Activated naive CD8-positive, alpha-beta T cell treated with anti-CD3 and anti-CD28 coated beads, Interleukin-2, amount 50 U/mL, for 16 hours (primary cell): Measurements from ENCODE around the gene UNC13A.

Experiments used
- DNase-seq: peaks from one replicate; pipeline ENCODE4 v3.0.0-alpha.2; 2020; ENCODE audit warnings: low read depth, low spot score

The UNC13A gene

DNA sequence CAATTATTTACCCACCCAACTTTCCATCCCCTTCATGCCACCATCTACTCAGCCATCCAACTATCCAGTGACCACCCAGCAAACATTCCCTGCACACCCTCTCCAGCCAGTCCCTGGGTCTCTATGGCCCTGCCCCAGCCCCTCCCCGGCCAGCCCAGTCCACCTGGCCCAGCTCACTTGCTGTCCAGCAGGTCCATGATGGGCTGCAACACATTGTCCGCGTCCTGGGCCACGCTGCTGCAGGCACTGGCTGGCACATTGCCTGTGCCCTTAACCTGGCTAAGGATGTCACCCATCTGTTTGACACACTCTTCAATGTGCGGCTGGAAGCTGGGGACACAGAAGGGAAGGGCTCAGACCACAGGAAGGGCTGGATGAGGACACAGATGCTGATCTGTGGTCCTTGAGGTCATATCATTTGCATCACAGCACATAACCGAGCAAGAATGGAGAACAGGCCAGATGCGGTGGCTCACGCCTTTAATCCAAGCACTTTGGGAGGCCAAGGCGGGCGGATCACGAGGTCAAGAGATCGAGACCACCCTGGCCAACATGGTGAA is 61.6 kb downstream of the UNC13A start:
- no peak for DNase-seq

DNA sequence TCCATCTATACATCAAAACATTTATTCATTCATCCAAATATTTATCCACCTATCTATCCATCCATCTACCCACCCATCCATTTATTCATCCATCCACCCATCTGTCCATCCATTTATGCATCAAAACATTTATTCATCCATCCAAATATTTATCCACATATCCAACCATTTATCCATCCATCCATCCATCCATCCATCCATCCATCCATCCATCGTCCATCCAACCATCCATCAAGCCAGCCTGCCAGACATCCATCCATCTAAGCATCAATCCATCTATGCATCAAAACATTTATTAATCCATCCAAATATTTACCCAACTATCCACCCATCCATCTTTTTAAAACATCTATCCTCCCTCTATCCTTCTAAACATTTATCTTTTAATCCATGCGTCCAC is 62.2 kb downstream of the UNC13A start:
- DNase-seq: no peak

DNA sequence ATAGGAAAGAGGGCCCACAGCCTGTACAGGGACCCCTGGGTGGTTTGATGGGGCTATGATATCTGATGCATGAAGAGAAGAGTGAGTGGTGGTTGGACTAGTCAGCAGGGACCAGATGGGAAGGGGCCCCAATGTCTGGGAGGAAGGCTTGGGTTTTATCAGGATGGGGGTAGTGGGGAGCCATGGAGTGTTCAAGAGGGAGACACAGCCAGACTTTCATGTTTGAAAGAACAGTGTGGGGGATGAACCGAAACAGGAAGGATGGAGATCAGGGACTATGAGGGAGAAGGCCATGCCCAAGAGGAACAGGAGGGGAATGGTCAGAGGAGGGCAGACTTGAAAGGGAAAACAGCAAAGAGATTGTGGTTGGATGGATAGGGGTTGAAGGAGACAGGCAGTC is 63.1 kb downstream of the UNC13A start:
- no peak for DNase-seq

DNA sequence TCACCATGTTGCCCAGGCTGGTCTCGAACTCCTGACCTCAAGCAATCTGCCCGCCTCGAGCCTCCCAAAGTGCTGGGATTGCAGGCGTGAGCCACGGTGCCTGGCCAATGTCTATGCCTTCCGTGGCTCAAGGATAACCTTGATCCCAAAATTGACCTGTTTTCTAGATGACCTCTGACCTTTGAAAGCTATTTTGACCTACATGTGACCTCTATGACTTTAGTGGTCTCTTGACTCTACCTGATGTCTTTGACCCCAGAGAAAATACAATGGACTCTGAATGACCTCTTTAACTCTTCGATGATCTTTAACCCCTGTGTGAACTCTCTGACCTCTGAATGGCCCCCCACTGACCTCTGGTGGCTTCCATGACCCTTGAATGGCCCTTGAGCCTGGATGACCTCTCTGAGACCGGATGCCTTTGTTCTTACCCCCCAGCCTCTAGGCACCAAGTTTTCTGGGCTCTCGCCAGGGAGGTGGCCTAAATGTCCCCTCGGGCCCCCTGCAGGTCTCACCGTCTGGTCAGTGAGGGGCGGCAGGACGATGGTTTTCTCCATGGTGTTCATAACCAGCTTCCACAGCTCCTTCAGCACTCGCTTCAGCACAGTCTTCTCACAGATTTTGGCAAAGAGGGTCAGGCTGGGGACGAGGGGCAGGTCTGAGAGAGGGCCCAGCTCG is 63.7 kb downstream of the UNC13A start:
- DNase-seq: no peak

DNA sequence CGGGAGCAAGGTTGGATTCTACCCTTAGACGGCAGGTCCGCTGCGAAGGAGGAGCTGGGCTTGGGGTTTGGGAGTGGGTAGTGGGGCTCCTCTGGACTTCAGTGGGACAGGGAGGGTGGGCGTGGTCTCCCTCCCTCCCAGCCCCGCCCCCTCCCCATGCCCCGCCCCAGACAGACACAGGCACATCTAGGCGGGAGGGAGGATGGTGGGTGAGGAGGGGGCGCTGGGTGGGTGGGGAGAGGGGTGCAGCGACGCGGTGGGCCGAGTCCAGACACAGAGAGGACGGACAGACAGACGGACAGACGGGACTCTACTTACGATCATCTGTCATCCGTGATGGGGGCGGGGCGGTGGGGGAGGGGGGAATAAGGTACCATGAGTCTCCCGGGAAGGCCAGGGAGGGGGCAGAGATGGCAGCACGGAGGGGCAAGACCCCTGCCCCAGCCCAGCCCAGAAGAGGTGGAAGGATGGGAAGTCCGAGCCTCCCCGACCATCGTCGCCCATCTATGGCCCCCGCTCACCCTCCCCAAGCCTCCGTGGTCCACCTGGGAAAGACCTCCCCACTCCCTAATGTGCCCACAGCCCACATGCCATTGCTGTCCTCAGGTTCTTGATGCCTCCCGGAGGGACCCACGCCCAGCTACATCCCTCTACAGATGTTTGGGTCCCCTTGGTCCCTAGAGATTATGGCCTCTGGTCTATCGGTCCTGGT is 64.8 kb downstream of the UNC13A start:
- DNase-seq: no peak

DNA sequence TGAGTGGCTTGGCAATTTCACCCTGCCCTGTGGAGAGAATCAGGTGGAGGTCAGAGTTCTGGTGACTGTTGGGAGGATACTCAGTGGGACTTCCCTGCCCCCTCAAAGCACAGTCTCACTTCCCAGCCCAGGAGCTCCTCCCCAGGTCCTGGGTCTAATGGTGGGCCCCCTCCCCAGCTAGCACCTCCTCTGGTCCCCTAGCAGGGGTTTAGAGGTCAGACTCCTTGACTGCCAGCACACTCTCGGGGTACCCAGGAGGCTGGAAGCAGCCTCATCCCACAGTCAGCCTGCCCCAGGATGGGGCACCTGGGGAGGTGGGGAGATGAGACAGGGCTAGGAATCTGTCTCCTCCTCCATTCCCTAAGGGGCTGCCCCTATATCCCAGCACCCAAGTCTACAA is 67.5 kb downstream of the UNC13A start:
- no peak for DNase-seq

DNA sequence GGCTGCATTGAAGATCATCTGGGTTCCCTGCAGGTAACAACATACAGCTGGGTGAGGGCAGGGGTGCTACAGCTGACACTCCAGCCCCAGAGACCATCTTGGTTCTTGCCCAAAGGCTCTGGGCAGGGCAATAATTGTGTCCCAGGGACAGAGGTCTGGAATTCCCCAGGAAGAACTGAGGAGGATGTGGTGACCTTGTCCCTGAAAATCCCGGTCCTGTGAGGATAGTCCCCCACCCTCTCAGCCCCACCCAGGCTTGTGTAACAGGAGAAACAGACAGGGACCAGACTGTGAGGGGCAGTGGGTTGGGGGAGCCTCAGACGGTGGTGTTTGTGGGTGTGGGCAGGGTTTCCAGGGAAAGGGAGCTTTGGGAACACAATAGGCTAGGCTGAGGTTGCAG is 69.2 kb downstream of the UNC13A start:
- DNase-seq: no peak

DNA sequence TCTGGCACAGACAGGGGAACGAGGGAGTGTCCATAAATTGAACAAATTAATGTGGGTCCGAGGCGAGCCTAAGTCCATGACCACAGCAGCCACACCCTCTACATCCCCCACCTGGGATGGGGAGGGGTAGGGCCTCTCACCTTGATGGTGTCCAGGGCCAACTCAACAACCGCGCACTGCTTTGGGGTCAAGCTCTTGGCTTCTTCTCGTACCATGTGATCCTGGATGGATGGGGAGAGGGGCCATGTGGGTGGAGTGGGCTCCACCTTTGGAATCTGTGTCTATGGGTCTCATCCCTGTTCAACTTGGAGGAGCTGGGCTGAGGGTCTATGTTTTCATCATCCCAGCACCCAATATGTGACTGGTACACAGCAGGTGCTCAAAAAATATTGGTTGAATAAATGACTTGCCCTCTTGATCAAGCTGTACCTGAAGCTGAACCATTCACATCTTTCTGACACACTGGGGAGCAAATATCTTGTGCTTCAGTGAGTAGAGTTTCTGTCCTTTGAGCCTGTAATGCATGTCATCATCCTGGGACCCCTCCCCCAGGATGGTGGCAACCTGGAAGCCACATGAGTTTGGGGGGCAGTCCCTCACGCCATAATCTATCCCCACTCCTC is 69.8 kb downstream of the UNC13A start:
- DNase-seq: no peak

DNA sequence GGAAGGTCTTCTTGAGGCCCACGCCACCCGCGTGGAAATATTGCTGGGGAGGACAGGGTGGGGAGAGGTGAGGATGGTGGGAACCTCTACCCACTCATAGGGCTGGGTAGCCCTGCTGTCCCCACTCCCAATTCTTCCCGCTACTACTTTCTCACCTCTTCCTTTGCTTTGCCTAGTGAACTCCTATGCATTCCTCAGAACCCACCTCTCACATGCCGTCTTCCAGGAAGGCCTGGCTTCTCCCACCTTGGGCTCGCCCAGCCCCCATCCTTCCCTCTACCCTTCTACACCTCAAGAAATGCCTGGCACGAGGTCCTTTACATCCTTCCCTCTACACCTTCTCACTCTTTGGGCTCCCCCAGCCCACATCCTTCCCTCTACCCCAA is 70.4 kb downstream of the UNC13A start:
- no peak for DNase-seq

DNA sequence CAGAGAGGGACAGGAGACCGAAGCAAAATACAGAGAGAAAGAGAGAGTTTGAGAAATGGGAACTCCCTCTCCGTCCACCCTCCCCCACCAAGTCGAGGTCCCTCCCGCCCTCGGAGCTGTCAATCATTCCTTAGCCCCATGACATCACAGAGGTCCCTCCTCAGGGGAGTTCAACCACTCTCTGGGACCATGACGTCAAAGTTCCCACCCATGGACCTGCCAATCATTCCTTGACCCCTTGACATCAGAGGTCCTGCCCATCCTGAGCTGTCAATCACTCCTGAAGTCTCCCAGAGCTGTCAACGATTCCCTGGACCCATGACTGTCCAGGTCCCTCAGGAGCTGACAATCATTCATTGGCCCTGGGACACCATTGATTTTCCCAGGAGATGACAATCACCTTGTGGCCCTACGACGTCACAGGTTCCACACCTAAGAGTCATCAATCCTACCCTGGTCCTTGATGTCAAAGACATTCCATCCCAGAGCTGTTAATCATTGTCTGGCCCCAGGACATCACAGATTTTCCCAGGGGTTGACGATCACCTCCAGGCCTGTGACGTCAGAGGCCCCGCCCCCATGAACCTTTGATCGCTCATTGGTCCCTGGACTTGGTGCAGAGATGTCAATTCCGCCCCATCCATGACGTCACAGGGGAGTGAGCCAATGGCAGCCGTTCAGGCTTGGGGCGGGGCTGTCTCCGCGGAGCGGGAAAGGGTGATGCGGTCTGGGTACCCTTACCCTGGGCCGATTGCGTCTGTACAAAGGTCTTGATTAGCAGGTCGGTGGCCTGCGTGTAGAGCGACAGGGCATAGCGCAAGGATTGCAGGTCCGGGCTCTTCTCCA is 71.0 kb downstream of the UNC13A start:
- DNase-seq: no peak

DNA sequence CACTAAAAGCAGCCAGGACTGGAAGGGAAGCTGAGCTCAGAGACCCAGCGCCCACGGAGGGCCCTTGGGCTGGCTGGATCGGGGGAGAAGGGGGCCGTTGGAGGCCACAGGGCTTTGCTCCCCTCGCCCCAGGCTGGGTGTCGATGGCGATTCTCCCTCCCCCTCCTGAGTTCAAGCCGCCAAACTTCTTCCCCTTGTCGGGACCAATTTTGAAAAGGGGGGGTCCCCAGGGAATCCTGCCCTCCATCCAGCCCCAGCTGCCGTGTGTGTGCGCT is 71.5 kb downstream of the UNC13A start:
- DNase-seq: no peak

DNA sequence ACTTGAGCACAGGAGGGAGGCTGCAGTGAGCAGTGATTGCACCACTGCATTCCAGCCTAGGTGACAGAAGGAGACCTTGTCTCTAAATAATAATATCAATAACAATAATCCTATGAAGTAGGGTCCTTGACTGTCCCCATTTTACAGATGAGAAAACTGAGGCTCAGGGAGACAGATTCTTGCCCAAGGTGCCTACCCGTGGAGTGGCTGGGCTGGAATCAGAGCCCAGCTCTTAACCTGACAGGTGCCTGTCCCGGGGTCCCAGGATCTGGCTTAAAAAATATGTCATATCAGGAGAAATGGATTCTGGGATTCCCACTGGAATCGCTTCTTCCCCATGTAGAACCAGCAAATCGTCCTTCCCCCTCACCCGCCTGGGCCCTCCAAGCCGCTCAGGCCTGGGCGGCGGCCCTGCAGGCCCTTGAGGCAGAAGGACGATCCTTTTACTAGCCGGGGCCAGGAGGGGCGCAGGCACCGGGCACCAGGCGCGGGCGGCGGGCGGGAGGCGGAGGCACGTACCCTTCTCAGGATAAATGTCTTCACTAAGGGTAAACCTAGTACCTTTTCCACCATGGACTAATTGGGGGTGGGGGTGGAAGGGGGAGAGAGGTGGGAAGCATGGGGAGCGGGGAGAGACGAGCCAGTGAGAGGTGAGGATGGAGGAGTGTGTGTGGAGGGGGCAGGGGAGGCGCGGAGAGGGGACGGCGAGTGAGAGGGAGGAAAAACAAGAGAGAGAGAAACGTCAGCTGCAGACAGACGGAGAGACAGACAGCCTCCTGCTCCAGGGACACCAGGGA is 72.1 kb downstream of the UNC13A start:
- DNase-seq: no peak

DNA sequence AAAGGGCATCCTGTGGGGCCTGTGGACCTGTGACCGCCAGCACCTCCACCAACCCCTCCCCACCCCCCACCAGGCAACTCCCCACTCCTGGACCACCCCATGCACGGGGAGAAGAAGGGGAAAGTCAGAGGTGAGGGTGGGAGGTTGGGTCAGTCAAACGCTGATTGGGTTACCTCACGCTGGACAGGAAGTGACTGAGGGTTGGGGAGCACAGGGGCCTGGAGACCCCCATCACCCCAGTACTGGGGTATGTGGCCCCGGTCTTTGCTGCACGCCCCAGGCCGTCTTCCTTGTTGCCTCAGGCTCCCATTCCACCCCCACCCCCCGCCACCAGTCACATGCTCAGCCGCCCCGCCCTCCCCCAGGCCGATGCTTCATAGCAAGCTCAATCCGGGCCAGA is 73.7 kb downstream of the UNC13A start:
- DNase-seq: no peak

DNA sequence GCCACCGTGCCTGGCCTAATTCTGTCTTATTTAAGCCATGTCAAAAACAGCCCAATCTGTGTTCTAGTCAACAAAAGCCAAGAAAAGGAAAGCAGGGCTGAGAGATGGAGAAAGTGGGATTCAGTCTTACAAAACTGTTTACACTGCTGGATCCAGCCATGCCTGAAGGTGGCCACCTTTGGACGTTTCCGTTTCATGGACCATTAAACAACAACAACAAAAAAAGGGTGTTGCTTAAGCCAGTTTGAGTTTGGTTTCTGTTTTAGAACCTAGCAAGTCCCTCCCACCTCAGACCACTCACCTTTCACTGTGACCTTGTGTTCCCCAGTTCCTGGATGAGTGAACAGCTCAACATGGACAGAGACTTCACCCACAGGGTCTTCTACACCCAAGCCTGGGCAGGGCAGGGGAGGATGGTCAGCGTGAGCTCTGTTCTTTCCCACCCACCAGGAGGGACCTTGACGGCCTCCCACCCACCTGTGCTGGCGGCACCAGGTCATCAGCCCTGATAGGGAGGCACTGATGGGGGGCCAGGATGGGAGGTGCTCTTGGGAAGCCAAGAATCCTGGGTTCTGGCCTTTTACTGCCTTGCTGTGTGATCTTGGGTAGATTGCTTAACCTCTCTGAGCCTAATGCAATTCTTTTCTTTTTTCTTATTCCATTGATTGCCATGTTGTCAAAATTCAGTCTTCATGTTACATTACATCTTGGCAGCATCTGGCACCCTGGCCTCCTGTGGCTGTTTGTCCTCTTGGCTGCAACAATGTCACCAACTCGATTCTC is 76.5 kb downstream of the UNC13A start:
- DNase-seq: no peak

DNA sequence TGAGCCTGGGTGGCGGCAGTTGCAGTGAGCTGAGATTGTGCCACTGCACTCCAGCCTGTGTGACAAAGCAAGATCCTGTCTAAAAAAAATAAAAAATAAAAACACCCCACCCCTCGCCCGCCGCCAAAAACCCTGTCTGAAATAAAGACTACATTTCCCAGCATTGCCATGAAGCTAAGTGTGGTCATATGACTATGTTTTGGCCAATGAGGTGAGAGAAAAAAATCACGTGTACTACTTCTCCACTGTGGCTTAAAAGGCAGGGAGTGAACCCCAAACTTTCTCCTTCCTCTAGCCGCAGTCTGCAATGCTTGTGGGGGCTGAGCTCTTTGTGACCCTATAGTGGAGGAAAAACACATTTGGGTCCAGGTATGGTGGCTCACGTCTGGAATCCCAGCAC is 77.8 kb downstream of the UNC13A start:
- DNase-seq: no peak

DNA sequence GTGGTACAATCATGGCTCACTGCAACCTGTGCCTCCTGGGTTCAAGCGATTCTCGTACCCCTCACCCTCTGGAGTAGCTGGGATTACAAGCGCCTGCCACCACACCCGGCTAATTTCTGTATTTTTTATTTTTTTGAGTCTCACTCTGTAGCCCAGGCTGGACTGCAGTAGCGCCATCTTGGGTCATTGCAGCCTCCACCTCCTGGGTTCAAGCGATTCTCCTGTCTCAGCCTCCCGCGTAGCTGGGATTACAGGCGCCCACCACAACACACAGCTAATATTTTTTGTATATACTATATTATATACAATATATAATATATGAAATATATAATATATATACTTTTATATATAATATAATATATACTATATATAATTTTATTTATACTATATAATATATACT is 80.2 kb downstream of the UNC13A start:
- no peak for DNase-seq

DNA sequence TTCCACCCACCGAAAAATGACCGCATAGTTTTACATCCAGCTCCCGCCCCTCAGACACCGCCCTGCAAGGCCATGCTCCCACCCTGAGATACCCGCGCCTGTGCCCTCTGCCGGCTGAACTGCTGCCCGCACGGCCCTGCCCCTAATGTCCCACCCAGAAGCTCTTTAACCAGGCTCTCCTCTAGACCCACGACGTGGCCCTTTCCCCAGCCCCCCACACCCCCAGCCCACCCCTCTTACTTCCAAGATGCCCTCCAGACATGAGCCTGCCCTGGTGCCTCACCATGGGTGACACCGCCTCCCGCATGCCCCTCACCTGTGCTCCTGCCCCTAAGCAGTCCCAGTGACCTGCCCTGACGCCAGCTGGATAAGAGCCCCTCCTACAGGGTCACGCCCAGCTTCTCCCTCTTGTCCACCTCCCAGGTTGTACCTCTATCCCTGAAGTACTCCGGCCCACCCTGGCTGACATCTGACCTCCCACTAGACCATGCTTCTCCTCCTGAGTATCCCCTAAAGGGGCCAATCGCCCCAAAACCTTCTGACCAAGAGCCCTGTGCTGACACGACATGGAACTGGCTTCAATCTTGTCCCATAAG is 81.5 kb downstream of the UNC13A start:
- no peak for DNase-seq

DNA sequence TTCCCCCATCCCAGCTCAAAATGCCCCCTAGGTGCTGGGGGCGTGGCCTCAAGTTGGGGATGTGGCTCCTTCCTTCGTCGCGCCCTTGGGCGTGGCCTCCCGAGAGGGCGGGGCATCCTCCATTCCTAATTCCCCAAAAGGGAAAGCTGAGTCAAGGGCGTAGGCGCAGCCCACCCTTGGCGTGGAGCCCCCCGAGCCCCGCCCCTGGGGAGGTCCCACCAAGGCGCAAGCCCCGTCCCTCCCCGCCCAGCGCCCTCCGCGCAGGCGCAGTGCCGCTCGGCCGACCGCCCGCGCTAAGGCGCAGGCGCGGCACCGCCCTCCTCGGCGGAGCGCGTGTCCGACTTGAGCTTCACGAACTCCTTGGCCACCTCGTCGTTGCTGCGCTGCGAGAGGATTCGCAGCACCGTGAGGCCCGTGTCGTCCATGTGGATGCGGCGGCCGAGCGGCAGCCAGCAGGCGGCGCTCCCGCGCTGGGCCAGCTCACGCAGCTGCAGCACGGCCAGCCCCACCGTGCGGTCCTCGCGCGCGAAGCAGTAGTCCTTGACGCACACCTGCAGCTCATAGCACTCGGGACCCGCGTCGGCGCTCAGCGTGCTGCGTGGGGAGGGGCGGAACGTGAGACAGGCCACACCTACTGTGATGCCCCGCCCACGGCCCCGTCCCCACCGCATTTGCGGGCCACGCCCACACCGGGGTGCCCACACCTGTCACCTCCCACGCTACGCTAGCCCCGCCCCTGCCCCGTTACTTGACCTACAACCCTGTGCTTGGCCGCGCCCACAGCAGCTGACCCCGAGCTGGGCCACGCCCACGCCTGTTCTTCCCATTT is 82.2 kb downstream of the UNC13A start:
- DNase-seq: peak; percentile 54

DNA sequence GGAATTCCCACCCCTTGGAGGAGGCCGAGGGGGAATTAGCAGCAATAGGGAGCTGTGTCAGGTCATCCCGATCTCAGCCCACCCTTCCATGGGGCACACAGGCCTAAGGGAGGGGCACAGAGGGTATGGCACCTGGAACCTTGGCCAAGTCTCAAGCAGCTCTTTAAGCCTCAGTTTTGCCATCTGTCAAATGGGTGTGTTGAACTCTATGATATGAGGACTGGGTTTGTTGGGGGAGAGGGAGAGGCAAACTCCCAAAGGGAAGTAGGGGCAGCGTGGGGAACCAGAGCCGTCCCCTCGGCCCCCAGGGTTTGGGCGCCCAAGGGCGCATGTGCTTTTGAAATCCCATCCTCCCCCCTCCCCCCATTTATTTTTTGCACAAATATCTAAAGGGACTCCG is 83.0 kb downstream of the UNC13A start:
- no peak for DNase-seq
